Mesenchymal stem cell (in vitro differentiated cells and primary cell): ENCODE results near the gene AZI2. TPM values are rescaled to one million over a fixed set of nuclear protein-coding genes. Genes with fewer than 3 reads are reported as not detected.
A peak's percentile ranks its signal among the peaks of the same experiment; 100 is the strongest.

Experiments used
- DNase-seq: peaks from one replicate; pipeline ENCODE4 v3.0.0-alpha.2; 2013
- H2AFZ ChIP-seq: one replicate; pipeline ENCODE4 v1.6.1; 2013; ENCODE audit warnings: low read depth, mild to moderate bottlenecking, control low read depth, inconsistent platforms, low read length, moderate library complexity
- H2AK5ac ChIP-seq: 2 replicates; pipeline ENCODE4 v1.6.1; 2013; ENCODE audit warnings: low read length, moderate library complexity, mild to moderate bottlenecking, inconsistent platforms; ENCODE audit not compliant: severe bottlenecking
- H2BK120ac ChIP-seq: one replicate; pipeline ENCODE4 v1.6.1; 2013; ENCODE audit warnings: low read depth, mild to moderate bottlenecking, inconsistent platforms, low read length, moderate library complexity
- H2BK12ac ChIP-seq, 2 experiments: one replicate each; pipeline ENCODE4 v1.6.1; 2013; ENCODE audit warnings: inconsistent platforms in 2 of 2, low read length in 2 of 2, mild to moderate bottlenecking in 2 of 2, moderate library complexity in 2 of 2, control low read depth in 1 of 2
- H2BK15ac ChIP-seq: one replicate; pipeline ENCODE4 v1.6.1; 2013; ENCODE audit warnings: mild to moderate bottlenecking, low read depth, inconsistent platforms; ENCODE audit not compliant: poor library complexity, severe bottlenecking
- H2BK5ac ChIP-seq: 2 replicates; pipeline ENCODE4 v1.6.1; 2013; ENCODE audit warnings: low read depth, mild to moderate bottlenecking, low read length, control low read depth, inconsistent platforms; ENCODE audit not compliant: poor library complexity, severe bottlenecking
- H3K14ac ChIP-seq, 2 experiments: one replicate each; pipeline ENCODE4 v1.6.1; 2013; ENCODE audit warnings: inconsistent platforms in 2 of 2, low read length in 2 of 2, control low read depth in 1 of 2, mild to moderate bottlenecking in 1 of 2, moderate library complexity in 1 of 2
- H3K18ac ChIP-seq, 2 experiments: one replicate each; pipeline ENCODE4 v1.6.1; 2013; ENCODE audit warnings: inconsistent platforms in 2 of 2, low read length in 2 of 2, control low read depth in 1 of 2, low read depth in 1 of 2, mild to moderate bottlenecking in 1 of 2
- H3K23ac ChIP-seq, 2 experiments: one replicate each; pipeline ENCODE4 v1.6.1; 2013; ENCODE audit warnings: inconsistent platforms in 2 of 2, low read length in 2 of 2, mild to moderate bottlenecking in 2 of 2, moderate library complexity in 2 of 2, control low read depth in 1 of 2
- H3K27ac ChIP-seq: 2 replicates; pipeline ENCODE4 v1.5.1; 2013; ENCODE audit warnings: mild to moderate bottlenecking, moderate library complexity, low read length, control low read depth, inconsistent platforms; ENCODE audit not compliant: poor library complexity, severe bottlenecking
- H3K27me3 ChIP-seq, 2 experiments: 2 replicates each; pipeline versions ENCODE4 v1.6.1 to v1.7.0; 2013; ENCODE audit warnings: low read length in 2 of 2, mild to moderate bottlenecking in 2 of 2, moderate library complexity in 2 of 2, control low read depth in 1 of 2, inconsistent platforms in 1 of 2; ENCODE audit not compliant: control insufficient read depth in 1 of 2, insufficient read depth in 1 of 2
- H3K36me3 ChIP-seq, 2 experiments: 2 replicates each; pipeline versions ENCODE4 v1.6.1 to v1.7.0; 2013; ENCODE audit warnings: low read length in 2 of 2, control low read depth in 1 of 2, inconsistent platforms in 1 of 2, low read depth in 1 of 2, mild to moderate bottlenecking in 1 of 2; ENCODE audit not compliant: insufficient read depth in 2 of 2, control insufficient read depth in 1 of 2
- H3K4ac ChIP-seq, 2 experiments: one replicate each; pipeline ENCODE4 v1.6.1; 2013; ENCODE audit warnings: inconsistent platforms in 2 of 2, low read length in 2 of 2, mild to moderate bottlenecking in 2 of 2, moderate library complexity in 2 of 2, control low read depth in 1 of 2, low read depth in 1 of 2
- H3K4me1 ChIP-seq: 2 replicates; pipeline ENCODE4 v1.6.1; 2013; ENCODE audit warnings: low read depth, low read length, control low read depth; ENCODE audit not compliant: control insufficient read depth, insufficient read depth
- H3K4me2 ChIP-seq: 2 replicates; pipeline ENCODE4 v1.6.1; 2013; ENCODE audit warnings: low read length, mild to moderate bottlenecking, inconsistent platforms; ENCODE audit not compliant: poor library complexity, severe bottlenecking
- H3K4me3 ChIP-seq, 2 experiments: 2 replicates each; pipeline versions ENCODE4 v1.5.1 to v1.7.0; 2013; ENCODE audit warnings: low read length in 2 of 2, mild to moderate bottlenecking in 2 of 2, control low read depth in 1 of 2, low read depth in 1 of 2; ENCODE audit not compliant: insufficient read depth in 1 of 2
- H3K79me1 ChIP-seq: replicated peaks from 2 replicates; pipeline ENCODE4 v1.6.1; 2013; ENCODE audit warnings: mild to moderate bottlenecking, control low read depth, low read length, inconsistent platforms; ENCODE audit not compliant: poor library complexity, severe bottlenecking
- H3K9ac ChIP-seq: 2 replicates; pipeline ENCODE4 v1.7.0; 2013; ENCODE audit warnings: mild to moderate bottlenecking, low read length, moderate library complexity
- H3K9me3 ChIP-seq: 2 replicates; pipeline ENCODE4 v1.7.0; 2013; ENCODE audit warnings: mild to moderate bottlenecking, low read length; ENCODE audit not compliant: control insufficient read depth
- H4K8ac ChIP-seq: one replicate; pipeline ENCODE4 v1.6.1; 2013; ENCODE audit warnings: inconsistent platforms, mild to moderate bottlenecking, low read length, moderate library complexity
- H4K91ac ChIP-seq: one replicate; pipeline ENCODE4 v1.6.1; 2013; ENCODE audit warnings: mild to moderate bottlenecking, low read length, inconsistent platforms
- WGBS: methylation state at CpG from one replicate; pipeline ENCODE4 v1.1.7; 2013; ENCODE audit warnings: mixed read lengths; 5-methylcytosine and 5-hydroxymethylcytosine counted together
- polyA plus RNA-seq, 2 experiments: library from polyadenylated mRNA; stranded (reverse); fragments of 200-250 nt; gene quantifications; one replicate each; pipeline ENCODE4 v1.2.3, GENCODE V29; 2013

Gene AZI2, protein sequence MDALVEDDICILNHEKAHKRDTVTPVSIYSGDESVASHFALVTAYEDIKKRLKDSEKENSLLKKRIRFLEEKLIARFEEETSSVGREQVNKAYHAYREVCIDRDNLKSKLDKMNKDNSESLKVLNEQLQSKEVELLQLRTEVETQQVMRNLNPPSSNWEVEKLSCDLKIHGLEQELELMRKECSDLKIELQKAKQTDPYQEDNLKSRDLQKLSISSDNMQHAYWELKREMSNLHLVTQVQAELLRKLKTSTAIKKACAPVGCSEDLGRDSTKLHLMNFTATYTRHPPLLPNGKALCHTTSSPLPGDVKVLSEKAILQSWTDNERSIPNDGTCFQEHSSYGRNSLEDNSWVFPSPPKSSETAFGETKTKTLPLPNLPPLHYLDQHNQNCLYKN
- 55.9 TPM for polyA plus RNA-seq (2013, experiment 1 of 2)
- polyA plus RNA-seq (2013, experiment 2 of 2) = 56.4 TPM

DNA sequence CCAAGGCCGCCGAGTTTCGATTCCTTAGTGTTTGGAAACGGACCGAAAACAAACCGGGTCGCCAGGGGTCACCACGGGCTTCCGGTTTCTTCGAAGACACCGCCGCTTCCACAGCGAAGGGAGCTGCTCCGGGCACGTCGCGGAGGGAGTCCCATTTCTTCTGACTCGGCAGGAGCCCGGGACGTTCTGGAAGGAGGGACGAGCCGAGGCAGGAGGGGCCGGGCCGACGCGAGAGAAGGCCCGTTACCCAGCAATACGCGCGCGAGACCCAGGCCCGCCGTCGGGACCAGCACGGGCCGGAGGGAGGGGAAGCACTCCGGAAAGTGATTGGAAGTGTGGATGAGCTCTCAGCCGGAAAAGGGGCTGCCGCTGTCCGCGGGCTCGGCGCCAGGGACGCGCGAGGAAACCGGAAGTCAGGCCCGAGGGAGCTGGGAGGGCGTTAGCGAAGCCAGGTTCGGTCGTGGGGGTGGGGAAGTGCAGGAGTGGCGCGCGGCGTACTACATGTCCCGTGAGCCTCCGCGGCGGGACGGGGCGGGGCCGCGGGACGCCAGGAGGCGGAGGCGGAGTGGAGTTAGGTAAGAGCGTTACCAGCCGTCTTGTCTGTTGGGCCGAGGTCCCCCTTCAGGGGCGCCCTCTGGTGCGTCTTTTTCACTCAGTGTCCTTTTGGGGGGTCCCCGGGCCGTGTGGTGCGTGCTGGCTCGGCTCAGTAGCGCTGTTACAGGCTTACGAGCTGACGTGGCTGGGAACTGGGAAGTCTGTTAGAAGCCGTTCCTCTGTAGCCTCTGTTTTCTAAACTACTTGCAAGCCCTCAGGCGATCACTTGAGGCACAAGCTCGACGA is at the start of gene AZI2, which contains the start of gene ZCWPW2:
Gene AZI2 (minus strand): TSS at position 196 of the 840 bp plus-strand sequence. CDS start 8,207 bp downstream, outside the sequence.
Gene ZCWPW2 (plus strand): TSS at position 93 of the 840 bp plus-strand sequence. CDS start 64,348 bp downstream, outside the sequence.
- Histone ChIP-seq H2AK5ac (no peak within 1 kb of the TSS), H3K9ac (peak within 1 kb of the TSS; percentile 100), H4K8ac (peak within 1 kb of the TSS; percentile 99), H3K4me1 (no peaks in the 10 kb centered on the region), H3K14ac (peak within 1 kb of the TSS; percentile 17 to 96), H3K27me3 (no peaks in the 10 kb centered on the region), H4K91ac (peak within 1 kb of the TSS; percentile 100), H3K4me3 (peak within 1 kb of the TSS; percentile 83 to 85), H3K9me3 (peaks cover 3% of the 10 kb centered on the region), H3K18ac (peak within 1 kb of the TSS; percentile 89 to 98), H2BK12ac (peak within 1 kb of the TSS in 1 of 2 experiments; percentile 55), H2BK5ac (peak within 1 kb of the TSS; percentile 95), H3K79me1 (peaks cover 7% of the 10 kb centered on the region), H2BK120ac (peak within 1 kb of the TSS; percentile 86), H3K4ac (peak within 1 kb of the TSS; percentile 71 to 89), H3K23ac (peak within 1 kb of the TSS in 1 of 2 experiments; percentile 31), H2AFZ (peak within 1 kb of the TSS; percentile 85), H2BK15ac (peak within 1 kb of the TSS; percentile 100), H3K27ac (peak within 1 kb of the TSS; percentile 96), H3K4me2 (peak within 1 kb of the TSS; percentile 79), H3K36me3 (peaks cover 0 to 22% of the 10 kb centered on the region in 2 experiments)
- under 1% methylated on average over 82 of the region's 83 CpGs for WGBS
- peak; percentile 97 for DNase-seq

DNA sequence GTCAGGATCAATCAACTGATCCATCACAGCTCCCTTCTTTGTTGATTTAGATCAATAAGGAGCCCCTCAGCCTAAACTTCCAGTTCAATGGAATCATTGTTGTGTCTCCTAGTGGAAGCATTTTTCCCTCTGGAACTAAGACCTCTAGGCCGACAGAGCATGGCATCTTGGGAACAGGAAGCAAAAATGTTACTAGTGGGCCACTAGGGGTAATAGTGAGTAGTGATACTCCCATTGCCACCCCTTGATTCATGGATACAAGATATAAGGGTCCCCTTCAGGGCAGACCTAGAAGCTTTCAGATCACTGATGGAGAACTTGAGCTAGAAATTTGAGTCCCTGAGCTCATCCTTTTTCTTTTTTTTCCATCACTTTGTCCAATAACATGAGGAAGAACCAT is 40.4 kb upstream of the AZI2 start:
- H3K14ac ChIP-seq = no peak overlapping the region
- no peak overlapping the region for H4K91ac ChIP-seq
- WGBS = 82% methylated on average over 1 of the region's 1 CpG

DNA sequence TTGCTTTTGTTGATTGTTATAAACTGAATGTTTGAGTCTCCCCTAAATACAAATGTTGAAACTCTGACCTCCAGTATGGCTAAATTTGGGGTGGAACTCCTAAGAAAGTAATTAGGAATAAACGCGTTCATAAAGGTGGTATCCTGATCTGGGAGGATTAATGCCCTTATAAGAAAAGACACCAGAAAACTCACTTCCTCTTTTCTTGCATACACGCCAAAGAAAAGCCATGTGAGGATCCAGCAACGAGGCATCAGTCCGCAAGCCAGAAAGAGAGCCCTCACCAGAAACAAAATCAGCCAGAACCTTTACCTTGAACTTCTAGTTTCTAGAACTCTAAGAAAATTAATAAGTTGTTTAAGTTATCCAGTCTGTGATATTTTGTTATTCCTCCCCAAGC is 37.4 kb upstream of the AZI2 start:
- Histone ChIP-seq H4K8ac (no peak overlapping the region), H3K4me3 (no peak overlapping the region), H3K79me1 (peaks cover 2% of the 10 kb centered on the region), H3K4me2 (no peak overlapping the region), H3K23ac (no peak overlapping the region), H3K14ac (no peak overlapping the region), H4K91ac (no peak overlapping the region), H2BK12ac (no peak overlapping the region), H3K4ac (no peak overlapping the region), H2BK5ac (no peak overlapping the region), H3K36me3 (no peaks in the 10 kb centered on the region), H2BK120ac (no peak overlapping the region), H3K27me3 (no peaks in the 10 kb centered on the region), H3K4me1 (no peaks in the 10 kb centered on the region), H3K27ac (no peak overlapping the region), H3K9me3 (no peaks in the 10 kb centered on the region), H2AFZ (no peak overlapping the region), H3K18ac (no peak overlapping the region), H2AK5ac (no peak overlapping the region), H3K9ac (no peak overlapping the region), H2BK15ac (no peak overlapping the region)
- 94% methylated on average over 4 of the region's 5 CpGs for WGBS
- DNase-seq = no peak

More for the DNA sequence above, 40.4 kb upstream of the AZI2 start:
- Histone ChIP-seq H2AK5ac (no peak overlapping the region), H3K79me1 (peaks cover 2% of the 10 kb centered on the region), H2BK15ac (no peak overlapping the region), H4K8ac (no peak overlapping the region), H3K36me3 (no peaks in the 10 kb centered on the region), H3K9ac (no peak overlapping the region), H3K9me3 (peaks cover 17% of the 10 kb centered on the region), H3K27me3 (no peaks in the 10 kb centered on the region), H3K18ac (no peak overlapping the region), H3K4me3 (no peak overlapping the region), H2BK12ac (no peak overlapping the region), H3K4ac (no peak overlapping the region), H2BK5ac (no peak overlapping the region), H3K27ac (no peak overlapping the region), H2BK120ac (no peak overlapping the region), H3K23ac (no peak overlapping the region), H2AFZ (no peak overlapping the region), H3K4me2 (no peak overlapping the region), H3K4me1 (no peaks in the 10 kb centered on the region)
- no peak for DNase-seq

DNA sequence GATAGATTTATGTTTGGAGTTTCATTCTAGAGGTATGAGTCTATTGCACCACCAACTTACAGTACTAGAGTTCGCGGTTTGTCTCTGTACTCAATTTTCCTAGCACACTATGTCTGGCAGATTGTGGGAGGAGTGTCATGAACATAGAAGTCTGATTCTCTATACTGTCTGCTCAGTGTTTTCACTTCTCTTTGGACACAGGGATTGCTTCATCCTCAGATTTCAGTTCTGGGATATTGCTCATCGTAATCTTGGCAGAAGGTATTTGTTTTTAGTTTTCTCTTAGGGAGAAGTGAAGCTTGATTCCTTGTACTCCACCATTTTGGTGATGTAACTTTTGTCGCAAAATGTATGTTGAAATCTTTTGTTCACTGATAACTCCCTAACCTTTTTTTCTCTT is 27.8 kb upstream of the AZI2 start:
- Histone ChIP-seq H3K4me3 (peak overlapping the region in 1 of 2 experiments; percentile 14), H4K8ac (no peak overlapping the region), H2AFZ (no peak overlapping the region), H3K23ac (no peak overlapping the region), H3K27me3 (no peaks in the 10 kb centered on the region), H3K9ac (peak overlapping the region; percentile 82), H2BK15ac (no peak overlapping the region), H2BK12ac (no peak overlapping the region), H2AK5ac (no peak overlapping the region), H3K14ac (no peak overlapping the region), H3K36me3 (no peaks in the 10 kb centered on the region), H3K9me3 (no peaks in the 10 kb centered on the region), H3K4me2 (no peak overlapping the region), H2BK5ac (no peak overlapping the region), H2BK120ac (no peak overlapping the region), H4K91ac (no peak overlapping the region), H3K4me1 (no peaks in the 10 kb centered on the region), H3K18ac (no peak overlapping the region), H3K79me1 (no peaks in the 10 kb centered on the region), H3K4ac (no peak overlapping the region), H3K27ac (no peak overlapping the region)
- peak; percentile 1 for DNase-seq
- 83% methylated on average over 1 of the region's 4 CpGs for WGBS
